Endodermal cell (in vitro differentiated cells): ENCODE measurements around the gene ZNF582. TPM values are rescaled to one million over a fixed set of nuclear protein-coding genes. Genes with fewer than 3 reads are reported as not detected.

Experiments used
- DNase-seq: peaks from one replicate; pipeline ENCODE4 v3.0.0-alpha.2; 2017
- H3K27ac ChIP-seq: 2 replicates; pipeline ENCODE4 v1.5.1; 2013; ENCODE audit warnings: mild to moderate bottlenecking, low read depth, low read length, moderate library complexity
- H3K27me3 ChIP-seq: 2 replicates; pipeline ENCODE4 v1.6.1; 2013; ENCODE audit warnings: mild to moderate bottlenecking, low read length, moderate library complexity; ENCODE audit not compliant: insufficient read depth, control insufficient read depth, poor library complexity, severe bottlenecking
- H3K36me3 ChIP-seq: 2 replicates; pipeline ENCODE4 v1.7.0; 2013; ENCODE audit warnings: mild to moderate bottlenecking, low read length, moderate library complexity; ENCODE audit not compliant: control insufficient read depth, insufficient read depth
- H3K4me1 ChIP-seq: one replicate; pipeline ENCODE4 v1.7.0; 2013; ENCODE audit warnings: low read length; ENCODE audit not compliant: control insufficient read depth, insufficient read depth
- H3K4me3 ChIP-seq: 2 replicates; pipeline ENCODE4 v1.5.1; 2013; ENCODE audit warnings: mild to moderate bottlenecking, low read length, moderate library complexity
- H3K9ac ChIP-seq: 2 replicates; pipeline ENCODE4 v1.6.1; 2013; ENCODE audit warnings: mild to moderate bottlenecking, low read length, moderate library complexity; ENCODE audit not compliant: poor library complexity, severe bottlenecking; ENCODE audit errors: extremely low read depth
- H3K9me3 ChIP-seq: 2 replicates; pipeline ENCODE4 v1.6.1; 2013; ENCODE audit warnings: mild to moderate bottlenecking, low read length, moderate library complexity; ENCODE audit not compliant: control insufficient read depth
- H3K27ac Mint-ChIP-seq: 2 replicates; pipeline ENCODE4 v1.8.0; 2020; ENCODE audit warnings: mixed read lengths
- H3K27me3 Mint-ChIP-seq: 2 replicates; pipeline ENCODE4 v1.8.0; 2021; ENCODE audit warnings: mild to moderate bottlenecking, mixed read lengths; ENCODE audit not compliant: insufficient read depth
- H3K36me3 Mint-ChIP-seq: 2 replicates; pipeline ENCODE4 v1.8.0; 2020; ENCODE audit warnings: low read depth, mixed read lengths
- H3K4me1 Mint-ChIP-seq: 2 replicates; pipeline ENCODE4 v1.8.0; 2020; ENCODE audit warnings: mixed read lengths
- H3K4me3 Mint-ChIP-seq: 2 replicates; pipeline ENCODE4 v1.8.0; 2020; ENCODE audit warnings: mild to moderate bottlenecking, moderate library complexity, mixed read lengths
- H3K9me3 Mint-ChIP-seq: 2 replicates; pipeline ENCODE4 v1.8.0; 2020; ENCODE audit warnings: mild to moderate bottlenecking, mixed read lengths
- WGBS, 2 experiments: methylation state at CpG; one replicate each; pipeline versions ENCODE4 v1.1.5 to v1.1.7; 2013; ENCODE audit warnings: missing lambda C conversion rate in 2 of 2, mixed read lengths in 1 of 2; ENCODE audit not compliant: insufficient coverage in 1 of 2, insufficient read length in 1 of 2; 5-methylcytosine and 5-hydroxymethylcytosine counted together
- total RNA-seq, 2 donors: library from RNA; stranded (reverse); fragmentation: NEBNext Ultra II Directional in 1 of 2; extraction: Animal tissue kit (Norgen Biotek cat#: 25700) in 1 of 2; gene quantifications; 2 replicates in 1 of 2; 3 replicates in 1 of 2; pipeline ENCODE4 v1.2.1, GENCODE V29; 2021
- TF ChIP-seq, protein P1 (sequence below): fragments of 200-600 bp; sonication (generic); conservative IDR thresholded peaks from 2 replicates; pipeline ENCODE4 v1.5.0; 2021; ENCODE audit warnings: antibody characterized with exemption, mild to moderate bottlenecking

The ZNF582 gene
- total RNA-seq, 2 donors from 2014 or later: 6.4 to 6.8 TPM

DNA sequence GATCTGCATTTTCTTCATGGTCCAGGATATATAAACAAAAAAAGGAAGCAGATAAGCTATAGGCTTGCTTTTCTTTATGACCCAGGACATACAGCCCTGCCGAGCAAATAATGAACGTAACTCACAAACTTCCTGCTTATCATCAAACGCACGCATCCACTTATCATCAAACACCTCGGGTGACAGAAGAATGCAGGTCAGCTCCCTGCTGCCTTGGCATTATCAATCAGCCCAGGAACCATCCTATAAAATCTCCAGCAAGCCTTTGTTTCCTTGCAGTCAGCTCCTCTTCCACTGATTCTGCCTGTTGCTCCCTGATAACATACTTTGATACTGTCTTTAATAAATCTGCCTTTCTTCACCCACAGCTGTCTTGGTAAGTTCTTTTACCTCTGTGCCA is 5.5 kb upstream of the ZNF582 start:
- 77 to 88% methylated on average over 5 of the region's 5 CpGs for WGBS, 2 experiments
- peaks cover 95% of the 10 kb centered on the region for H3K9me3 Mint-ChIP-seq
- H3K36me3 Mint-ChIP-seq: peaks cover 81% of the 10 kb centered on the region
- Histone ChIP-seq H3K27ac (no peak overlapping the region), H3K36me3 (peaks cover 38% of the 10 kb centered on the region), H3K27me3 (no peaks in the 10 kb centered on the region), H3K4me3 (peak overlapping the region; percentile 91), H3K4me1 (no peaks in the 10 kb centered on the region), H3K9me3 (peaks cover 92% of the 10 kb centered on the region), H3K9ac (no peak overlapping the region)
- no peak for DNase-seq
- no peak overlapping the region for H3K27ac Mint-ChIP-seq
- peaks cover 2% of the 10 kb centered on the region for H3K4me1 Mint-ChIP-seq
- TF ChIP-seq, protein P1, sequence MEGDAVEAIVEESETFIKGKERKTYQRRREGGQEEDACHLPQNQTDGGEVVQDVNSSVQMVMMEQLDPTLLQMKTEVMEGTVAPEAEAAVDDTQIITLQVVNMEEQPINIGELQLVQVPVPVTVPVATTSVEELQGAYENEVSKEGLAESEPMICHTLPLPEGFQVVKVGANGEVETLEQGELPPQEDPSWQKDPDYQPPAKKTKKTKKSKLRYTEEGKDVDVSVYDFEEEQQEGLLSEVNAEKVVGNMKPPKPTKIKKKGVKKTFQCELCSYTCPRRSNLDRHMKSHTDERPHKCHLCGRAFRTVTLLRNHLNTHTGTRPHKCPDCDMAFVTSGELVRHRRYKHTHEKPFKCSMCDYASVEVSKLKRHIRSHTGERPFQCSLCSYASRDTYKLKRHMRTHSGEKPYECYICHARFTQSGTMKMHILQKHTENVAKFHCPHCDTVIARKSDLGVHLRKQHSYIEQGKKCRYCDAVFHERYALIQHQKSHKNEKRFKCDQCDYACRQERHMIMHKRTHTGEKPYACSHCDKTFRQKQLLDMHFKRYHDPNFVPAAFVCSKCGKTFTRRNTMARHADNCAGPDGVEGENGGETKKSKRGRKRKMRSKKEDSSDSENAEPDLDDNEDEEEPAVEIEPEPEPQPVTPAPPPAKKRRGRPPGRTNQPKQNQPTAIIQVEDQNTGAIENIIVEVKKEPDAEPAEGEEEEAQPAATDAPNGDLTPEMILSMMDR: no peak
- H3K4me3 Mint-ChIP-seq: no peak overlapping the region
- H3K27me3 Mint-ChIP-seq: no peaks in the 10 kb centered on the region

DNA sequence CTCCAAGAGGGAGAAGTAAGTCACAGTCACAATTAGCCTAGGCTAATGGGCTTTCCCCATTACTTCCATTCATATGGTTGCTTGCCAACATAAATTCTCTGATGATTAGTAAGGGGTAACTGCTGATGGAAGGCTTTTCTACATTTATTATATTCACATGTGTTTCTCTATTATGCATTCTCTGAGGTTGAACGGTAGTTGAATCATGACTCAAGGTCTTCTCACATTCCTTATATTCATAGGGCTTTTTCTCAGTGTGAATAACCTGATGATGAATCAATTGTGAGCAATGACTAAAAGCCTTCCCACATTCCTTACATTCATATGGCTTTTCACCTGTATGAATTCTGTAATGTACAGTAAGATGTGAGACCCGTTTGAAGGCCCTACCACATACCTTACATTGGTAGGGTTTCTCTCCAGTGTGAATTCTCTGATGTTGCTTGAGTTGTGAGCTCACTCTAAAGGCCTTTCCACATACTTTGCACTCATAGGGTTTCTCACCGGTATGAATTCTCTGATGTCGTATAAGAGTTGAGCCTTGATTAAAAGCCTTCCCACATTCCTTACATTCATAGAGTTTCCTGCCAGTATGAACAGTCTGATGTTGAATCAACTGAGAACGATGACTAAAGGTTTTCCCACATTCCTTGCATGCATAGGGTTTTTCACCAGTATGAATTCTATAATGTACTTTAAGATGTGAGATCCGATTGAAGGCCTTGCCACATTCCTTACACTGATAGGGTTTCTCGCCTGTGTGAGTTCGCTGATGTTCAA is 9.3 kb downstream of the ZNF582 start:
- no peak overlapping the region for H3K27ac Mint-ChIP-seq
- WGBS, 2 experiments: 93% methylated on average over 5 to 8 of the region's 8 CpGs
- DNase-seq: no peak
- peaks cover 71% of the 10 kb centered on the region for H3K36me3 Mint-ChIP-seq
- H3K9me3 Mint-ChIP-seq: peaks cover 64% of the 10 kb centered on the region
- no peaks in the 10 kb centered on the region for H3K4me1 Mint-ChIP-seq
- Histone ChIP-seq H3K36me3 (peaks cover 48% of the 10 kb centered on the region), H3K9me3 (peaks cover 55% of the 10 kb centered on the region), H3K4me3 (no peak overlapping the region), H3K4me1 (no peaks in the 10 kb centered on the region), H3K27me3 (no peaks in the 10 kb centered on the region), H3K27ac (no peak overlapping the region), H3K9ac (no peak overlapping the region)
- TF ChIP-seq, protein P1: no peak
- H3K4me3 Mint-ChIP-seq: no peak overlapping the region
- H3K27me3 Mint-ChIP-seq: no peaks in the 10 kb centered on the region

DNA sequence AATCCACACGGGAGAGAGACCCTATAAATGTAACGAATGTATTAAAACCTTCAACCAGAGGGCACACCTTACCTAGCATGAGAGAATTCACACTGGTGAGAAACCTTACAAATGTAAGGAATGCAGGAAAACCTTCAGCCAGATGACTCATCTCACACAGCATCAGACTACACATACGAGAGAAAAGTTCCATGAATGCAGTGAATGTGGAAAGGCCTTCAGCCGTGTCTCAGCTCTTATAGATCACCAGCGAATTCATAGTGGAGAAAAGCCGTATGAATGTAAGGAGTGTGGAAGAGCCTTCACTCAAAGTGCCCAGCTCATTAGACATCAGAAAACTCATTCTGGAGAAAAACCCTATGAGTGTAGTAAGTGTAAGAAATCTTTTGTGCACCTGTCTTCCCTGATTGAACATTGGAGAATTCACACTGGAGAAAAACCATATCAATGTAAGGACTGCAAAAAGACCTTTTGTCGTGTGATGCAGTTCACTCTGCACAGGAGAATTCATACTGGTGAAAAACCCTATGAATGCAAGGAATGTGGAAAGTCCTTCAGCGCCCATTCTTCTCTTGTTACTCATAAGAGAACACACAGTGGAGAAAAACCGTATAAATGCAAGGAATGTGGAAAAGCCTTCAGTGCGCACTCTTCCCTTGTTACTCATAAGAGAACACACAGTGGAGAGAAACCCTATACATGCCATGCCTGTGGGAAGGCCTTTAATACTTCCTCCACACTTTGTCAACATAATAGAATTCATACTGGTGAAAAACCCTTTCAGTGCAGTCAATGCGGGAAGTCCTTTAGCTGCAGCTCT is 16.0 kb downstream of the ZNF582 start:
- H3K9me3 ChIP-seq: peaks cover 80% of the 10 kb centered on the region
- H3K4me3 Mint-ChIP-seq: no peak overlapping the region
- no peak overlapping the region for H3K9ac ChIP-seq
- H3K27ac Mint-ChIP-seq: no peak overlapping the region
- no peaks in the 10 kb centered on the region for H3K27me3 ChIP-seq
- H3K4me3 ChIP-seq: peak overlapping the region; percentile 57
- H3K4me1 ChIP-seq: no peaks in the 10 kb centered on the region
- no peak for DNase-seq
- WGBS, 2 experiments: 94 to 100% methylated on average over 3 to 11 of the region's 11 CpGs
- no peaks in the 10 kb centered on the region for H3K4me1 Mint-ChIP-seq
- H3K9me3 Mint-ChIP-seq: peaks cover 86% of the 10 kb centered on the region
- no peaks in the 10 kb centered on the region for H3K27me3 Mint-ChIP-seq
- TF ChIP-seq, protein P1: no peak
- peaks cover 73% of the 10 kb centered on the region for H3K36me3 ChIP-seq
- no peak overlapping the region for H3K27ac ChIP-seq
- H3K36me3 Mint-ChIP-seq: peaks cover 75% of the 10 kb centered on the region
